GM19025 (cell line): ENCODE measurements around the gene CD8B.
"Not testable (repeated sequence)": the region's sequence is repeated elsewhere in the genome, so short reads cannot be mapped to it uniquely, and the experiment has no call there.

Experiments used
- ATAC-seq: cut with Tn5 transposase; IDR thresholded peaks from one replicate; pipeline ENCODE4 v1.9.1; 2021; ENCODE audit warnings: mild to moderate bottlenecking, low read depth, moderate library complexity; ENCODE audit not compliant: unreplicated experiment

Gene CD8B

GRCh38 chr2:86861628-86862379, at the start of gene CD8B:
Gene CD8B (minus strand): TSS chr2:86861886. CDS start chr2:86861865, 21 bp downstream.
- not testable (repeated sequence) for ATAC-seq

GRCh38 chr2:86905868-86906267, 44.2 kb upstream of the CD8B start:
- ATAC-seq = not testable (repeated sequence)

GRCh38 chr2:86900687-86901086, 39.0 kb upstream of the CD8B start:
- ATAC-seq = not testable (repeated sequence)

GRCh38 chr2:86886026-86886425, 24.3 kb upstream of the CD8B start:
- not testable (repeated sequence) for ATAC-seq

GRCh38 chr2:86882865-86883264, 21.2 kb upstream of the CD8B start:
- ATAC-seq = not testable (repeated sequence)

GRCh38 chr2:86882118-86882665, 20.5 kb upstream of the CD8B start:
- ATAC-seq = not testable (repeated sequence)

- ATAC-seq = not testable (repeated sequence)
Measured at GRCh38 chr2:86878986-86879385, 17.3 kb upstream of the CD8B start.

GRCh38 chr2:86870941-86871340, 9.3 kb upstream of the CD8B start:
- not testable (repeated sequence) for ATAC-seq

- not testable (repeated sequence) for ATAC-seq
Measured at GRCh38 chr2:86868895-86869468, 7.3 kb upstream of the CD8B start.

GRCh38 chr2:86862380-86862703, 656 bp upstream of the CD8B start:
- ATAC-seq = not testable (repeated sequence)

GRCh38 chr2:86861175-86861574, 511 bp downstream of the CD8B start:
- ATAC-seq = not testable (repeated sequence)

- not testable (repeated sequence) for ATAC-seq
Measured at GRCh38 chr2:86860573-86860972, 1.1 kb downstream of the CD8B start.

- ATAC-seq = not testable (repeated sequence)
Measured at GRCh38 chr2:86857688-86858087, 4.0 kb downstream of the CD8B start.

GRCh38 chr2:86856498-86856897, 5.2 kb downstream of the CD8B start:
- not testable (repeated sequence) for ATAC-seq

GRCh38 chr2:86855981-86856380, 5.7 kb downstream of the CD8B start:
- ATAC-seq = not testable (repeated sequence)

- not testable (repeated sequence) for ATAC-seq
Measured at GRCh38 chr2:86851581-86851980, 10.1 kb downstream of the CD8B start.

GRCh38 chr2:86842607-86843234, 19.0 kb downstream of the CD8B start:
- ATAC-seq = not testable (repeated sequence)

- not testable (repeated sequence) for ATAC-seq
Measured at GRCh38 chr2:86841330-86841729, 20.4 kb downstream of the CD8B start.

GRCh38 chr2:86839871-86840548, 21.7 kb downstream of the CD8B start:
- ATAC-seq = not testable (repeated sequence)

- not testable (repeated sequence) for ATAC-seq
Measured at GRCh38 chr2:86839455-86839854, 22.2 kb downstream of the CD8B start.

- not testable (repeated sequence) for ATAC-seq
Measured at GRCh38 chr2:86837714-86838113, 24.0 kb downstream of the CD8B start.
